Activated gamma-delta T cell treated with anti-CD3 and anti-CD28 coated beads, Interleukin-2, amount 50 U/mL, for 16 hours (primary cell): ENCODE measurements around the gene AK8.

ENCODE experiments used
- DNase-seq: peaks from one replicate; pipeline ENCODE4 v3.0.0-alpha.2; 2020; ENCODE audit warnings: low read depth

AK8 gene

DNA sequence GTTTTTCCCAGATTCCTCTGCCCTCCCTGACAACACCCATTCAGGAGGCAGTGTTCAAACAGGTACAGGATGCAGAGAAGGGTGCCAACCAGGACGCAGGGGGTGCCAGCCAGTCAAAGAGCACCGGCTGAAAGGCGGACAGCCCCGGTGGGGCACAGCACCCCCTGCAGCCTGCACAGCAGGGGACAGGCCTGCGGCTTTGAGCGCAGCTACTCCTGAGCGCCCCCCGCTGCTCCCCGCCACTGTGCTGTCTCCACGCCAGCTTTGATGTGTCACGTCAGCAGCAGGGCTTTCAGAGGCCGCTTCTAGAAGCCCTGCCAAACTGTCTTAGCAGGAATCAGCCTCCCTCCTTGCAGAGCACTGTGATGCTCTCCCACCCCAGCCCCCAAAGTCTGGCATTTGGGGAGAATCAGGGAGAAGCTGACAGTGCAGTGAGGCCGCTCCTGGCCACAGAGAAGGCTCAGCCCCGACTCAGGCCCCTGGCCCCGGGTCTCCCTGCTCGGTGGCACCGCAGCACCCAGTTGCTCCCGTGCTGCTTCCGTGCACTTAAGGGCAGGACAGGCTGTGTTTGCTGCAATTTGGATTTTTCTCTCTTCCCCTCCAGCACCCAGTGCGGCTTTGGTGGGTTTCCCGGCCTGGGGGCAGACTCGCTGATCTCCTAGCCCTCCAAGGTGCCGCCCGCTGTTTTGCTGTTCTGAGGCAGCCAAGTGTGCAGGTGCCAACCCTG is 20.3 kb downstream of the AK8 start:
- no peak for DNase-seq

DNA sequence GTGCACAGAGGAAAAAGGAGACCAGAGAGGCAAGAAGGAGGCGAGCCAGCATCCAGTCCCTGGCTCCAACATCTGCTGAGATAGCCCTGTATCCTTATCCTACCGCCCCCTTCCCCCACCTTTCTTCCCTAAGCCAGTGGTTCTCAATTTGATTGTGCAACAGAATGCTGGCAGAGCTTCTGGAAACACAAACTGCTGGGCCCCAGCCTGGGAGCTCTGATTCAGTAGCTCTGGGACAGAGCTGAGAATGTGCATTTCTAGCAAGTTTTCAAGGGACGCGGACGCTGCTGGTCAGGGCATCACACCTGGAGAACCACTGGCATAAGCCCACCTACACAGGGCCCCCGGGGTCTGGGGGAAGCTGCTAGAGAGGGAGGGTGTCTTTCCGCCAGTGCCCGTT is 21.1 kb downstream of the AK8 start:
- DNase-seq: no peak

DNA sequence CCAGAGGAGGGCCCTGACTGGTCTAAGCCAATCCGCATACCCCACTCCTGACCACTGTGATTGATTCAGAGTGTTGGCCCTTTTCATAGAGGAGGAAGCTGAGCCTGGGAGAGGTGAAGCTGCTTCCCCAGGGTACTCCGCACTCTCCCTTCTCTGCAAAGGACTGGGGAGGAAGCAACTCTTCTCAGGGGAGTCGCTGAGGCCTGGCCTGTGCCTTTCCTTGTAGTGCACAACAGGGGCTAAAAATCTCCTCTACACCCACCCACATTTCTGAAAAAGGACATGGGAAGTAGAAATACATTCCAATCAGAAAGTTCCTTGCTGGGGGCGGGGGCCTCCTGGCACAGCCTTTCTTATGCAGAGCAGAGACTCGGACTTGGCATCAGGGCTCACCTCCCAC is 22.2 kb downstream of the AK8 start:
- DNase-seq: no peak

DNA sequence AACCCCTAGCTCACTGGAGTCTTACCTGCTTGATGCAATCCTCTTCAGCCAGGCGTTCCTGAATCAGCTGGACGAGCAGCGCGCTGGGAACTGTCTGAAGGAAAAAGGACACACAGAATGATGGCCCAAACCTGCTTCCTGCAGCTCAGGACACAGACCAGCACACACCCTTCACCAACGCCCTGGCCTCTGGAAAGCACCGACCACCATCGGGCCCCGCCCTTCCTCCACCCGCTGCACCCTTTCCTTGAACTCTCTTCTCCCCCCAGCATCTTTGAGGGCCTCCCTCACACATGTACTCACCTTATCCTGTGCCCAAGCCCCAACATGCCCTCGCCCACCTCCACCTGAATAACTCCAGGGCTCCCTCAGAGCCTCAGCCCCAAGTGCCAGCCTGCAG is 23.3 kb downstream of the AK8 start:
- DNase-seq: no peak

DNA sequence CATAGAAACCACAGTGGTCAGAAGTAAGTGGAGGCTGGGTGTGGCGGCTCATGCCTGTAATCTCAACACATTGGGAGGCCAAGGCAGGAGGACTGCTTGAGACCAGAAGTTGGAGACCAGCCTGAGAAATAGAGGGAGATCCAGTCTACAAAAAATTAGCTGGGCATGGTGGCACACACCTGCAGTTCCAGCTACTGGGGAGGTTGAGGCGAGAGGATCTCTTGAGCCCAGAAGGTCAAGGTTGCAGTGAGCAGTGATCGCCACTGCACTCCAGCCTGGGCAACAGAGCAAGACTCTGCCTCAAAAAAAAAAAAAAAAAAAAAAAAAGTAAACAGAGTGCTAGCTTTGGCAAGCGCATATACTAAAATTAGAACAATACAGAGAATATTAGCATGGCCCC is 24.6 kb downstream of the AK8 start:
- no peak for DNase-seq

DNA sequence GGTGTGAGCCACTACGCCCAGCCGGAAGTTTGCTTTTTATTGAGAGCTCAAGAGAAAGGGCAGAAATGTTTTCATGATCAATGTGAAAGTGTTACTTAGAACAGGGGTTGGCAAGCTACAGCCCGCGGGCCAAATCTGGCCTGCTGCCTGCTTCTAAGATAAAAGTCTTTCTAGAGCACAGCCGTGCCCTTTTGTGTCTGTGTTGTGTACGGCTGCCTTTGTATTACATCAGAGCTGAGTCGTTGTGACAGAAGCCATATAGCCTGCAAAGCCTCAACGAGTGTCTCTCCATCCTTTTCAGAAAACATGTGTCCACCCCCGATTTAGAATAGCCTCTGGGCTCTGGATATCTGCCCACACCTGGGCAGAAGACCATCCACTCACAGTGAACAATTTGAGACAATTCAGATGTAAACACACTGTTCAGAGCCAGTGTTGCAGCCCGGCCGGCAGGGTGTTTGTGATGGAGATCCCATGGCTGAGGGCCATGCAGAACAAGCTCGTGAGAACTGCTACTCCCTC is 28.8 kb downstream of the AK8 start:
- no peak for DNase-seq

DNA sequence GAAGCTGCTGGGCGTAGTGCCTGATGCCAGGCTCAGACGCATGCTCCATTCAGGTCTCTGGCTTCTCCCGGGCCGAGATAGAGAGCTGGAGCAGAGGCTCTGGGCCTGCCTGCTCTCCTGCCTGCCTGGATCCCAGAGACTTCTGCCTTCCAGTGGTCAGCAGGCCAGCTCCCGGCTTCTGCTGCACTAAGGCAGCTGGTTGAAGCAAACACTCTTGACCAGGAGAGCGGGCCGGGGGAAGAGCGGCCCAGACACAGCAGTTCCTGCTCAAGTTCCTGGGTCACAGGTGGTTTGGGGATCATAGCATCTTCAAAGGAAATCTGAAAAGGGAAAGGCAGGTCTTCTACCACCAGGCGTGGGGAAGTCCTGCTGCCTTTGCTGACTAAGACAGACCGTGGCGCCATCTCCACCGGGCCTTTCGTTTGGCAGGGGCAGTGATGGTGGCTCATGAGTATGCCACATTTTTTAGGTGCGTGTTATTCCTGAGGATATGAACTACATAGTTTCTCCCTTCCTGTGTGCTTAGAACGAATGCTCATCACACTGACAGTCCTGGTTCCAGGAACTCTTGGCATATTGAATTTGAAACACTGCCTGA is 31.1 kb downstream of the AK8 start:
- DNase-seq: no peak

DNA sequence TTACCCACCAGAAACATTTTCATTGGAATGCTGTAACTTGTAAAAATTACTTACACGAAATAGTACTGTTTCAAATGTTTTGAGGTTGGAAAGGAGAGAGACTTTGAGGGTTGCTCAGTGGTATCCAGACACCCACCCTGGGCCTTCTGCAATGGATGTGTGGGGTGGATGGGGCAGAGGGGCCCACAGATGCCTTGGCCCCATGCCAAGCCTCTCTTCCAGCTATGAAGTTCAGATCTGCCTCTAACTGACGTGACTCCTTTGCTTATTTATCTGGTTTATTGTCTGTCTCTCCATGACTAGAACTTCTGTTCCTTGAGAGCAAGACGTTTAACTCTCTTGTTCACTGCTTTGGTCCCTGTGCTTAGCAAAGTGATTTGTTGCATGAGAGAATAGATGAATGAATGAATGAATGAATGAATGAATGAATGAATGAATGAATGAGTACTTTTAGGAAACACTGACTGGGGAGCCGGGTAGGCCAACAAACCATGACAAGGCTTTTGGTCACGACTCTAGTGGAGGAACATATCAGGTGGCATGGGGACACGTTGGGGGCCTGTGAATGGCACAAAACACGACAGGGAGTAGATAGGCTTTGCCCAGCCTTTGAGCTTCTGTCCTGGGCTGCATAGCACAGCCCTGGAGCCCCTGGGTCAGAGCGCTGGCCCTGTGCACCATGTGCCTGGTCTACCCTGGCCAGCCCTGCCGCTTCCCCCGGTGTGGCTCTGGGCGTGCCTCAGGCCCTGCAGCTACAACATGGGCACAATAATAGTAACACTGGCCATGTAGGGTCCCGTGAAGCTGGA is 31.8 kb downstream of the AK8 start:
- DNase-seq: no peak

DNA sequence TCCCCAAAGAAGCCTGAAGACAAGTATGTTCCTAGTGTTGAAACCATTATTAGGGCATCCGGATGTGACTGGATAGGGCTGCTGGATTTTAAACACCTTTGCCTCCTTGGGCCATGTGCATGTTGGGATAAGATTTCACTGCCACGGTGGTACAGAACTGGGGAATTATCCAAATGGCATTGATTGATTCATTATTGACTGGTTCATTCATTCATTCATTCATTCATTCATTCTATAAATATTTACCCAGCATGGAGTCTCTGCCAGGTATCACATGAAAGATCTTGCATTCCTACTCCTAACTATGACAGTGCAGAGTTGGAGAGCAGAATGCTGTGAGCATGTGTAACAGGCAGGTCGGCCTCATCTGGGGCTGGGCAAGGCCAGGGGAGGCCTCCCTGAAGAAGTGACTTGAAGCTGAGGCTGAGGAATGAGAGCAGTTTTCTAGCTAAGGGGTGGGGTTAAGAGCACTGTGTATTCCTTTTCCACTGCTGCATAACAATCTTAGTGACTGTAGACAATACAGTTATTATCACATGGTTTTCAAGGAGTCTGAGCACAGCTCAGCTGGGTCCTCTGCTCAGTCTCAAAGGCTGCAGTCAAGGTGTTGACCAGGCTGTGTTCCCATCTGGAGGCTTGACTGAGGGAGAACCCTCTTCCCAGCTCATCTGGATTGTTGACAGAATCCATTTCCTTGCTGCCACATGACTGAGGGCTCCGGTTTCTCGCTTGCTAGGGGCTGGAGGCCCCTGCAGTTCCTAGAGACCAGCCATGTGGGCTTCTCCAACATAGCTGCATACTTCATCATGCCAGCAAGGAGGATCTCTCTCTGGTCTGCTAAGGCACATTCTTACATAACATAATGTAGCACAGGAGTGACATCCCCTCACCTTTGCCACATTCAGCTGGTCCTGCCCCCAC is 35.7 kb downstream of the AK8 start:
- no peak for DNase-seq

DNA sequence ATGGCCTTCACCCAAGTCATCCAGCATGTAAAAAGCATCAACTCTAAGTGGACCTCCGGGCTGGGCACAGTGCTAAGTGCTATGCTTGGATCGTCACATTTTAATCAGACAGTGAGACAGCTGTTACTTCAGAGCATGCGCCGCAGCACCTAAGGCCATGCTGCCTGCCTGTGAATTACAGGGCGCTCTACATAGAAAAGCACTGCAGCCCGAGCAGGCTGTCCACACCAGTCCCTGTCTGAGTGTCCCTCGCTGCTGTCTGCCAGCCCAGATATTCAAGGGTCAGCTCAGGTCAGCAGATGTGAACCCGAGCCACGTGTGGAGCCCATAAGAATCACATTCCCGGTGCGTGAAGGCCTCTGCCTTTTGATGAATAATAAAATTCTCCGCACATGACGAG is 37.1 kb downstream of the AK8 start:
- DNase-seq: no peak

DNA sequence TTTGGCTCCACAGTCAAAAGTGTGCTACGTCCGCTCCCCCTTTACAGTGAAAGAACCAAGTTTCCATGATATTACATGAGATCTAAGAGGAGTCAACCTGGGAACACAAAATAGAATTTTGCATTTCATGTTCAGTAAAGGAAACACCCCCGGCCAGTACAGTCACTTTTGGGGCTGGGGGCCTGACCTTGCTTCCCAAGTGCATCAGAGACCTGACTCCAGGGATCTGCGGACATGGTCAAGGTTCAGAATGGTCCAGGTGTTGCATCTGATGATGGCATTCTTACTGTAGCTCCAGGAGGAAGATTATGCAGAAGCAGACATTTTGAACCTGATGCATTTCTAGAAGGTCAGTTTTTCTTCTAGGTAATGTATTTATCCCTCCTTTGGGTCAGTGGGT is 39.8 kb downstream of the AK8 start:
- no peak for DNase-seq

DNA sequence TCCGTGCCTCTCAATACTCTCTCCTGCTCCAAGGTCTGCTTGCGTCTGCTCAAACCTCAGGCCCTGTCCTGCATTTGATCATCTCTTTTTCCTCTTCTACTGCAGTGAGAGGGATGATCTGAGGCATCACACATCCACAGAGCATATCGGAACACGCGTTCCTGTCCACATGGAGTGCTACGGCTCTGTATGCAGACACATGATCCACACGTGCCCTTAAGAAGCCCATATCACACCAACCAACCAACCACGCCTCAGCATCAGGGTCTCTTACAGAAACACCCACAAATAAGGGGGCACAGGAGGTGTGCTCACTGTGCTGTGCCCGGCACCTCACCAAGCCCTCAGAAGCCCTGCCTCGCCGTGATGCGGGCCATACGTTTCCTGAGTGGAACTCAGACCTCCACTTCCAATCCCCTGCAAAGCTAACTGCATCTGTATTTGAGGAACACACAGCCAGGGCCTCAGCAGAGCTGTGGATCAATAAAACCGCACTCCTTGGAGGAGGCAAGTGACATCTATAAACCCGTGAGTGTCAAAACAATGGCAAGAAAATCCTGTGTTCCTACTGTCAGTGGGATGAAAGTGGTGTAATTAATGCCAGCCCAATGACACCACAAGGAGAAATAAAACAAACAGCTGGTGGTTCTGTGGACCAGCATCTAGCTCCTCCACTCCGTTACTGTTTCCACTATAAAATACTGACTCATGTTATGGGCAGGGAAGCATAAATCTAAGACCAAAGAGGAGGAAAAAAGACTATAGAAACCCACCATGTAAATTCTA is 40.4 kb downstream of the AK8 start:
- no peak for DNase-seq

DNA sequence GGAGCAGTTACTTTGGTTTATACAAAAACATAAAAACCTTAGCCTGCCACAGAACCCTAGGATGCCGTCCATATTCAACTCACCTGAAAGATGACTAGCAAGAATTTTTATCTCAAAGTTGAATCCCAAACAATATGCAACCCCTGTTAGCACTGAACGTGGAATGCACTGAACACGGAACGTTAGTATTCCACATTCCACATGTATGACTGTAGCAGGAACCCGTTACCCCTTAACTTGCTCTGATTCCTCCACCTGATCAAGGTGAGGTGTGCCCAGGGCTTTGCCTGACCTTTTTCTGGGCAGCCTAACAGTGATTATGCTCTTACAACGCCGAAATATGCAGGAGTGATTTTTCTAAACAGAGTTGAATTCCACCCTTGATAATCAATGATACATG is 43.7 kb downstream of the AK8 start:
- no peak for DNase-seq

DNA sequence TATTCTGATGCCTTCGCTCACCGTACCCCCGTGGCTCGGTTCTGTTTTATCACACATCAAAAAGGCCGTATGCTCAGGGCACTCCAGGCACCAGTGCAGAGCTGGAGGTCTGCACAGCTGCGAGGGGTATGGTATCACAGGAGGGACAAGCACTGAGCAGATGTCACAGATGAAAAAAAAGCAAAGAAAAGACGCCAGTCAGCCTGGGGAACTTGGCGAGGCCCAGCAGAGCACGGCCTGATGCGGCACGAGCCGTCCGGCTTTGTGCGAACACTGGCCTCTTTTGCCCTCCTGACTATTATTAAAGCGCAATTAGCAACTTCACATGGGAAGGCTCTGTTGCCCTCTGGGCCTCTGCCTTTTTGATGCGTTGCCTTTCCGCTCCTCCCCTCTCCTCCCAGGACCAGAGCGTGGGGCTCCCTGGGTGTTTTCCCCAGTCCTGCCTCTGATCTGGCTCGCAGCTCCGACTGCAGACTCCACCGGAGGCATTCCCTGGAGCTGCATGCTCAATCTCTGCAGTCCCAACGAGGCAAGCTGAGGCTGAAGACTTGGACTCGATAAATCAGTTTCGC is 44.4 kb downstream of the AK8 start:
- DNase-seq: no peak

DNA sequence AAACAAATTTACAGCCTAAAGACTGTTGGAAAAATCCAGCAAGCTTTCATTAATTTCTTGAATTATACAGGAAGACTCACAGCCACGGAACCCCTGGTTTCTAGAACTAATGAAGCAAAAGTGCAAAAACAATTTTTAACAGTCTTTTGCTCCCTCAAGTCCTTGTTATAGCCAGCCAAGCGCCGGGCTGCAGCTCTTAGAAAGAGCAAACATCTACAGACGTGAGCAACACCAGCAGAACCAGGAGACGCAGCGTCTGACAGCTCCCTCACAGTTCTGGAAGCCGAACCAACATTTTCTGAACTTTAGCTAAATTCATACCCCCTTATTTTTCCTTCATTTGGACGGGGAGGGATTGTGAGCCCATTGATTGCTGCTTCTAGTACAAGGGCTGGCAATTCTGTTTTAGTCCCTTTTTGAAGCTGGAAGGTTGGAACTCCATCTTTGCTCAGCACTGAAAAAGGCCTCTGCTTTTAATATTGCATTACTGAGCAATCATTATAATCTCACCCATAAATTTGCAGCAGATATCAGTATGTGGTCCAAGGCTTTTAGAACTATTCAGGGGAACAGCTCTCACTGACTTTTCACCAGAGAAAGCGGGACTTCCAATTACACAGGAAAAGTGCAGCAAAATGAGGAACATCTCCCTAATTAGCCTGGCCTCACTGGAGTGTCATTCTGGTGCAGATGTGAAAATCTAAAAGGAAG is 45.8 kb downstream of the AK8 start:
- no peak for DNase-seq

DNA sequence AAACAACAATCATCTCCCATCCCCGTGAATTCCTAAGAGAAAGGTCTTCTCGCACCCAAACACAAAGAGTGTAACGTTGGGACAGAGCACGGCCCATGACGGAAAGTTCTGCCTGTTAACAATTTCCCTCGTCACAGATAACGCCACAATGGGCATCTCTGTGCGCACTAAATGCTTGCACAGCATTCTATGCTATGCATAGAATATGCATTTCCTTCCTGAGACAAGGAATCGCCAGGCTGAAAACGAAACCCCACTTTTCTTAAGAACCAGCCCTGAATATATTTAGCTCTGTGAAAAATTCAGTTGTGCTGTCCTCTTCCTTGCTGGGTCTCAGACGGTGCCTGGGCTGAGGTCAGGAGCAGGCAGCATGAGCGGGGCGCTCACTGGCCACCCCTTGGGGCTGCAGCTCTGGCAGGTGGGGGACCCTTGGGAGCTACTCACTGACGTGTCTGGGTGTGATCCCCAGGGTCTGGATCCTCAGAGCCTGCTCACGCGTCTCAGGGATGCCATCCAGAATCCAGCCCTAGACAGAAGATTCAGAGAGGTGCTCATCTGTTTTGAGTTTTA is 49.8 kb downstream of the AK8 start:
- DNase-seq: no peak

DNA sequence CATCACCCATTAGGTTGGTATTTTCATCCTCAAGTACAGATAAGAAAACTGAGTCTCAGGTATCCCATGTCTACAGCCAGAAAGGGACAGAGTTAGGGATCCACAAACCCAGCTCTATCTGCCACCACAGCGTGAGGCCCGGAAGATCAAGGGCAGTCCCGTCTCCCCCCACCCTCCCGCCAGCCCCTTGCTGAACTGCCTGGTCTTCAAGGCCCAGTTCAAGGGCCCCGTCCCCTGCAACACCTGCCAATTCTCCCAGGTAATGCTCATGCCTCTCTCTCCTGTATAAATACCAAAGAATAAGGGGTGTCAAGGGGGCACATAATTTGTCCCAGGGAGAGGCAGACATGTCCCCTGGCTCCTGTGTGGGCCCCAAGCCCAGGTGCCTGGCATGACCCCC is 50.7 kb downstream of the AK8 start:
- no peak for DNase-seq

DNA sequence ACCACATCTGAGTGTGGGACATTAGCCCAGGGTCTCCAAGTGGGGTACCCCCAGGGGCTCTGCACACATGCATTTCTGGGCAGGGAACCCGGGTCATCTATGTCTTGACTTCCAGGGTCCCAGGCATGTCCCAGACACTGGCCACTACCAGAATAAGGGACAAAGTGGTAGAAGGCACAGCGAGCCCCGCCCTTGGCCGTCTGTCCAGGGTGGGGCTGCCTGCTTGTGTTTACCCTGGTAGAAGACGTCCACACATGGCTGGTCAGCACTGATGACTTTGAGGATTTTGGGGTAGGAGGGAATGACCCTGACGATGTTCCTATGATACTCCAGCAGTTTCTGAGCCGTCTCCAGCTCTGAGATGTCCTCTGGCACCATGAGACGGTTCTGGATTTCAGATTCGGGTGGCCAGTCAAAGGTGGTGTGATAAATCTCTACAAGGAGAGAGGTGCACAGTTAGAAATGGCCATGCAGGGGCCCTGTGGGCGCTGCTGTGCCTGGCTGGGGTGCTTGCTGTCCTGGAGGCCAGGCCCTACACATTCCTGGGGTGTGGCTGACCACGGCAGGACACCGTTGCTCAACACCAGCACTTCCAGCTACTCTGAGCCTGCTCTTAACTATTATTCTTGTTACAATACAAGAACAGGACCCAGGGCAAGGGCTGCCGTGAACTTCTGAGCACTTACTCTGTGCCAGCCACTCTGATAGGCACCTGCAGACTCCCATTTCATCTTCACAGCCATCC is 51.3 kb downstream of the AK8 start:
- DNase-seq: no peak

DNA sequence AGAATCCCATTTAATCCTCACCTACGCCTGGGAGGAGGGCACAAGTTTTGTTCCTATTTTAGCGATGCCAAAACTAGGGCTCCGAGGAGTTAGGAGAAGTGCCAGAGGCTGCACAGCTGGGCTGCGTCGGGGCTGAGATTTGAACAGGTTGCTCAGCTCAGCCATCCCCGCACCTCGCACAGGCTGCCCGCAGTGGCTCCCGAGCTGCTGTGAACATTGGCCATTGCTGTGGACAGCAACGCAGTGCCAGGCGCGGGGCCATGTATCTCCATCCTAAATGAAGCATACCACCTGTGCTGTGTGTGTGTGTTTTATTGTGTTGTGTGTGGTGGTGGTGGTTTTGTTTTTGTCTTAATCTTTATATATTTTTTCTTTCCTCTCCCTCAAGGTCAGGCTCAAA is 52.0 kb downstream of the AK8 start:
- DNase-seq: no peak
